Neural cell (in vitro differentiated cells): ENCODE data around the gene NFU1. TPM values are rescaled to one million over a fixed set of nuclear protein-coding genes. Genes with fewer than 3 reads are reported as not detected.

ENCODE experiments used
- H2AFZ ChIP-seq: fragments of 200-600, 300-800 bp; sonication (generic), shearing (Covaris generic); 2 replicates; pipeline ENCODE4 v1.6.0; 2014; ENCODE audit warnings: low read depth, mild to moderate bottlenecking, antibody characterized with exemption, low read length, moderate library complexity
- H3F3A ChIP-seq: fragments of 200-600 bp; shearing (Covaris generic); 2 replicates; pipeline ENCODE4 v1.6.1; 2016; ENCODE audit warnings: mild to moderate bottlenecking, moderate library complexity, mixed read lengths, antibody characterized with exemption, low read length; ENCODE audit not compliant: insufficient read depth, poor library complexity, severe bottlenecking
- H3K27ac ChIP-seq: fragments of 200-600, 300-800 bp; sonication (generic), shearing (Covaris generic); 2 replicates; pipeline ENCODE4 v1.5.1; 2014; ENCODE audit warnings: mild to moderate bottlenecking, low read length, moderate library complexity
- H3K27me3 ChIP-seq: fragments of 300-800, 200-600 bp; sonication (generic), shearing (Covaris generic); 2 replicates; pipeline ENCODE4 v1.6.0; 2014; ENCODE audit warnings: mild to moderate bottlenecking, low read depth, low read length, moderate library complexity; ENCODE audit not compliant: insufficient read depth
- H3K36me3 ChIP-seq: fragments of 300-800, 200-600 bp; sonication (generic), shearing (Covaris generic); 2 replicates; pipeline ENCODE4 v1.5.1; 2014; ENCODE audit warnings: mild to moderate bottlenecking, antibody characterized with exemption, low read length, moderate library complexity; ENCODE audit not compliant: insufficient read depth
- H3K4me2 ChIP-seq: fragments of 300-800, 200-600 bp; sonication (generic), shearing (Covaris generic); 2 replicates; pipeline ENCODE4 v1.6.0; 2014; ENCODE audit warnings: mild to moderate bottlenecking, low read length
- H3K4me3 ChIP-seq: fragments of 300-800, 200-600 bp; sonication (generic), shearing (Covaris generic); 2 replicates; pipeline ENCODE4 v1.5.1; 2014; ENCODE audit warnings: mild to moderate bottlenecking, low read length, moderate library complexity
- H3K79me2 ChIP-seq: fragments of 200-600 bp; shearing (Covaris generic); replicated peaks from 2 replicates; pipeline ENCODE4 v1.6.0; 2014; ENCODE audit warnings: mild to moderate bottlenecking, low read length, moderate library complexity; ENCODE audit not compliant: insufficient read depth
- H3K9ac ChIP-seq: fragments of 300-800, 200-600 bp; sonication (generic), shearing (Covaris generic); 2 replicates; pipeline ENCODE4 v1.6.1; 2016; ENCODE audit warnings: mild to moderate bottlenecking, low read length, mixed read lengths
- H3K9me2 ChIP-seq: fragments of 200-600 bp; shearing (Covaris generic); 2 replicates; pipeline ENCODE4 v1.6.1; 2016; ENCODE audit warnings: mild to moderate bottlenecking, low read length, mixed read lengths; ENCODE audit not compliant: insufficient read depth
- H3K9me3 ChIP-seq: fragments of 200-600, 300-800 bp; sonication (generic), shearing (Covaris generic); 2 replicates; pipeline ENCODE4 v1.6.1; 2016; ENCODE audit warnings: mild to moderate bottlenecking, mixed run types, low read length, moderate library complexity, mixed read lengths
- H4K20me1 ChIP-seq: fragments of 200-600 bp; shearing (Covaris generic); 2 replicates; pipeline ENCODE4 v1.6.1; 2016; ENCODE audit warnings: mild to moderate bottlenecking, mixed run types; ENCODE audit not compliant: insufficient read depth
- CTCF ChIP-seq: fragments of 450-650 bp; IDR thresholded peaks from 2 replicates; pipeline ENCODE4 v1.5.1; 2014; ENCODE audit warnings: antibody characterized with exemption, mild to moderate bottlenecking, moderate library complexity; ENCODE audit not compliant: poor library complexity, severe bottlenecking
- EP300 ChIP-seq: fragments of 450-650 bp; conservative IDR thresholded peaks from 2 replicates; pipeline ENCODE4 v1.6.1; 2014; ENCODE audit warnings: antibody characterized with exemption, mild to moderate bottlenecking, moderate library complexity; ENCODE audit not compliant: poor library complexity, severe bottlenecking
- EZH2 ChIP-seq: fragments of 200-600, 300-800 bp; shearing (Covaris generic), sonication (generic); IDR thresholded peaks from 2 replicates; pipeline ENCODE4 v1.6.1; 2014; ENCODE audit warnings: antibody characterized with exemption, low read length, borderline replicate concordance, mild to moderate bottlenecking; ENCODE audit not compliant: insufficient read depth, poor library complexity, severe bottlenecking
- MXI1 ChIP-seq: fragments of 450-650 bp; conservative IDR thresholded peaks from 2 replicates; pipeline ENCODE4 v1.6.1; 2014; ENCODE audit warnings: antibody characterized with exemption, mild to moderate bottlenecking; ENCODE audit not compliant: poor library complexity, severe bottlenecking
- POLR2AphosphoS5 ChIP-seq: IDR thresholded peaks from 2 replicates; pipeline ENCODE4 v1.6.1; 2012
- RAD21 ChIP-seq: fragments of 450-650 bp; conservative IDR thresholded peaks from 2 replicates; pipeline ENCODE4 v1.6.1; 2014; ENCODE audit warnings: antibody characterized with exemption, mild to moderate bottlenecking, moderate library complexity
- REST ChIP-seq: IDR thresholded peaks from 2 replicates; pipeline ENCODE4 v1.6.1; 2012; ENCODE audit warnings: borderline replicate concordance
- SMC3 ChIP-seq: fragments of 450-650 bp; conservative IDR thresholded peaks from 2 replicates; pipeline ENCODE4 v1.6.1; 2014; ENCODE audit warnings: antibody characterized with exemption, mild to moderate bottlenecking, moderate library complexity; ENCODE audit not compliant: poor library complexity
- TAF1 ChIP-seq: IDR thresholded peaks from 2 replicates; pipeline ENCODE4 v1.6.1; 2012; ENCODE audit warnings: low read depth
- polyA plus RNA-seq: library from polyadenylated mRNA; depleted of rRNA; stranded (reverse); fragments of >200 nt; gene quantifications from 2 replicates; pipeline ENCODE4 v1.2.3, GENCODE V29; 2014

Gene NFU1
- polyA plus RNA-seq, 1 donor from 2014 or later: 116 TPM

DNA sequence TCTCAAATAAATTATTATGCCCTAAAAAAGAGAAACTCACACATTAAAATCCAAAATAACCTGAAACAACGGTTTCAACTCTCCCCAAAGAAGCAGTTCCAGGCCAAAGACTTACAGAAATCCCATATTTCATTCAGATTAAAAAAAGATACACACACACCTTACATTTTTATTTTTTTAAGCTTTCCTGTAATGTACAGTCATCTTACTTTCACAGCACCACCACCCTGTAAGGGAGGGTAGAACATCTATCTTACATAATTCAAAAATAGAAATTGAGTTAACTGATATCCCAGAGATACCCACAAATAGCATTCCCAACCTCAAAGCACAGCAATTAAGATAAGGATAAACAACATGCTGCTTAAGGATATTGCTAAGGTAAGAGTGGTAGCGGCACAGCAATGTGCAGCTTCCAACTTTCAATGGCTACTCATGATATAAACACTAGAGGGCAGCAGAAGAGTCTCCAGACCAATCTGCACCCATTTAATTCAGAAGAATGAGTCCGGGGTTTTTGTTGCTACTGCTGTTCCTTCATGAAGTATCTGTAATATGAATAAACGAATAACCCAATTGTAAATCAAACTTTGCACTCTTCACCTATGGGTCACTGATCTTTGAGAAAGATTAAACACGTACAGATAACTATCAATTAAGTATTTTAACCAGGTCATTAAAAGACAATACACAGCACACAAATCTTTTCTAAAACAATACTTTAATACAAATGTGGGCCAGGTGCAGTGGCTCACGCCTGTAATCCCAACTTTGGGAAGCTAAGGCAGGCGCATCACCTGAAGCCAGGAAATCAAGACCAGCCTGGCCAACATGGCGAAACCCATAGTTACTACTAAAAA, 61.5 kb downstream of the NFU1 start:
- Histone ChIP-seq H4K20me1 (no peaks in the 10 kb centered on the region), H3K4me3 (no peak overlapping the region), H3F3A (no peaks in the 10 kb centered on the region), H3K27me3 (no peaks in the 10 kb centered on the region), H3K79me2 (peaks cover 17% of the 10 kb centered on the region), H3K9me3 (no peaks in the 10 kb centered on the region), H3K9me2 (no peaks in the 10 kb centered on the region), H3K36me3 (no peaks in the 10 kb centered on the region), H2AFZ (no peak overlapping the region), H3K4me2 (no peak overlapping the region), H3K9ac (no peak overlapping the region), H3K27ac (no peak overlapping the region)
- TF ChIP-seq EZH2 (no peak), CTCF (peak; percentile 45)

GRCh38 chr2:69372767-69373166, 64.5 kb downstream of the NFU1 start:
- H3K79me2 ChIP-seq: peaks cover 5% of the 10 kb centered on the region
- no peak overlapping the region for H3K9ac ChIP-seq
- H3K27me3 ChIP-seq: no peaks in the 10 kb centered on the region
- no peaks in the 10 kb centered on the region for H3K36me3 ChIP-seq
- no peak for TF ChIP-seq SMC3
- no peak for TF ChIP-seq CTCF
- no peak for TF ChIP-seq TAF1
- TF ChIP-seq EP300: no peak
- TF ChIP-seq POLR2AphosphoS5: no peak
- no peak for TF ChIP-seq EZH2
- no peak for TF ChIP-seq RAD21
- no peak for TF ChIP-seq REST
- no peak for TF ChIP-seq MXI1
- no peak overlapping the region for H3K4me3 ChIP-seq
- no peak overlapping the region for H3K27ac ChIP-seq
- no peak overlapping the region for H3K4me2 ChIP-seq
- H2AFZ ChIP-seq: no peak overlapping the region
- no peaks in the 10 kb centered on the region for H3K9me3 ChIP-seq
- H3K9me2 ChIP-seq: no peaks in the 10 kb centered on the region
- no peaks in the 10 kb centered on the region for H4K20me1 ChIP-seq
- no peaks in the 10 kb centered on the region for H3F3A ChIP-seq
